HepG2 (cell line): Measurements from ENCODE around the gene JAK1. TPM values are rescaled to one million over a fixed set of nuclear protein-coding genes. Genes with fewer than 3 reads are reported as not detected.

Experiments
- ATAC-seq: fragments of 200-7000 bp; cut with Tn5 transposase; 3 replicates; pipeline ENCODE4 v1.9.1; 2020; ENCODE audit warnings: mild to moderate bottlenecking, moderate library complexity
- BruUV-seq: library from RNA; stranded (reverse); fragments of 400-500 nt; replicated peaks from 2 replicates; lab custom pipeline; 2021; lab: Mats Ljungman, UMichigan
- CTCF ChIA-PET: fragments of 300-600 bp; formaldehyde crosslinking; extraction: SDS; loops from one replicate; lab custom pipeline; 2021; ENCODE audit warnings: low total read pairs, inconsistent platforms, low intra/inter-chr PET ratio; lab: Yijun Ruan, JAX
- POLR2A ChIA-PET: fragments of 350-600 bp; sonication (Branson Sonifier 250); formaldehyde crosslinking; loops from one replicate; lab custom pipeline; 2020; ENCODE audit warnings: antibody characterized with exemption, inconsistent platforms; lab: Yijun Ruan, JAX
- DNase-seq: peaks from one replicate; pipeline ENCODE4 v3.0.0-alpha.2; 2015; ENCODE audit warnings: low spot score
- FAIRE-seq: peaks from 3 replicates; lab custom pipeline; 2011; peaks lifted over from hg19 to GRCh38; lab: Jason Lieb, UNC
- H2AFZ ChIP-seq: one replicate; pipeline ENCODE4 v1.6.1; 2011; ENCODE audit warnings: low read length, inconsistent platforms
- H3K27ac ChIP-seq: fragments of 300-600 bp; 3 replicates; pipeline ENCODE4 v1.8.0; 2011; ENCODE audit warnings: mixed run types, mild to moderate bottlenecking, mixed read lengths, low read length, inconsistent platforms; ENCODE audit not compliant: insufficient read depth; ENCODE audit errors: extremely low read length
- H3K27me3 ChIP-seq, 2 experiments: fragments of 200-600 bp in 1 of 2; 2 replicates in 1 of 2; 3 replicates in 1 of 2; pipeline versions ENCODE4 v1.6.0 to v1.8.0; 2011; ENCODE audit warnings: low read length in 2 of 2, mild to moderate bottlenecking in 2 of 2, moderate library complexity in 2 of 2, inconsistent platforms in 1 of 2; ENCODE audit not compliant: insufficient read depth in 2 of 2, control insufficient read depth in 1 of 2
- H3K36me3 ChIP-seq, 2 experiments: fragments of 200-600 bp in 1 of 2; replicated peaks in 1 of 2; 2 replicates in 1 of 2; 3 replicates in 1 of 2; pipeline versions ENCODE4 v1.5.1 to v1.8.0; 2011; ENCODE audit warnings: low read length in 2 of 2, inconsistent platforms in 1 of 2; ENCODE audit not compliant: insufficient read depth in 2 of 2, control insufficient read depth in 1 of 2
- H3K4me1 ChIP-seq: 2 replicates; pipeline ENCODE4 v1.5.1; 2012; ENCODE audit warnings: low read length, inconsistent platforms; ENCODE audit not compliant: insufficient read depth
- H3K4me2 ChIP-seq: 2 replicates; pipeline ENCODE4 v1.6.0; 2011; ENCODE audit warnings: low read depth, low read length, inconsistent platforms
- H3K4me3 ChIP-seq, 3 experiments: fragments of 200-600 bp in 1 of 3; sonication (generic), shearing (Covaris generic) in 1 of 3; replicated peaks in 1 of 3; 2 replicates each; pipeline ENCODE4 v1.5.1; 2011 to 2016; ENCODE audit warnings: low read length in 3 of 3, inconsistent platforms in 2 of 3, low read depth in 2 of 3, mild to moderate bottlenecking in 2 of 3, control low read depth in 1 of 3, mixed read lengths in 1 of 3; ENCODE audit not compliant: insufficient read depth in 1 of 3
- H3K79me2 ChIP-seq: one replicate; pipeline ENCODE4 v1.6.1; 2011; ENCODE audit warnings: low read length, inconsistent platforms; ENCODE audit not compliant: insufficient read depth
- H3K9ac ChIP-seq: 2 replicates; pipeline ENCODE4 v1.6.0; 2011; ENCODE audit warnings: mild to moderate bottlenecking, low read depth, low read length, inconsistent platforms; ENCODE audit not compliant: insufficient read depth
- H3K9me3 ChIP-seq: 2 replicates; pipeline ENCODE4 v1.5.1; 2012; ENCODE audit warnings: mild to moderate bottlenecking, low read length
- H4K20me1 ChIP-seq: 2 replicates; pipeline ENCODE4 v1.6.0; 2011; ENCODE audit warnings: inconsistent platforms, mild to moderate bottlenecking, low read length, moderate library complexity; ENCODE audit not compliant: insufficient read depth
- HNRNPUL1 ChIP-seq: fragments of 200-400 bp; formaldehyde crosslinking; IDR thresholded peaks from 2 replicates; pipeline ENCODE4 v1.6.1; 2017; ENCODE audit warnings: low read depth, mild to moderate bottlenecking, low read length, moderate library complexity
- MAFF ChIP-seq: IDR thresholded peaks from 2 replicates; pipeline ENCODE4 v1.6.1; 2011; ENCODE audit warnings: low read depth, low read length, improper control_type of control experiment
- PHF20 ChIP-seq: sonication (generic); formaldehyde crosslinking; IDR thresholded peaks from 2 replicates; pipeline ENCODE4 v1.5.0; 2020; ENCODE audit warnings: mild to moderate bottlenecking, missing genetic modification reagents
- WGBS: methylation state at CpG from one replicate; pipeline ENCODE4 v1.1.6; 2017; ENCODE audit warnings: low lambda C conversion rate; 5-methylcytosine and 5-hydroxymethylcytosine counted together
- in situ Hi-C: cut with HindIII; loops from 2 replicates; pipeline ENCODE4 v1.10.0; 2017; ENCODE audit warnings: low pct_unique_long_range_greater_than_20kb; ENCODE audit not compliant: extremely low pct_ligation_motif_present
- intact Hi-C: fragments of 100-400 bp; cut with micrococcal nuclease; formaldehyde crosslinking; loops from one replicate; pipeline ENCODE4 v1.10.0; 2022; ENCODE audit not compliant: unreplicated experiment
- polyA plus RNA-seq, 8 experiments: library from polyadenylated mRNA; depleted of rRNA in 3 of 8; stranded (reverse) in 7 of 8; unstranded in 1 of 8; fragments of >200 nt; fragmentation: Illumina TruSeq in 4 of 8; extraction: Trizol in 4 of 8; gene quantifications; 2 replicates each; pipeline versions ENCODE4 v1.2.1 to v1.2.3, GENCODE V29; 2011 to 2016; ENCODE audit warnings: low read depth in 4 of 8, missing spikeins in 1 of 8, mixed read lengths in 1 of 8; ENCODE audit not compliant: insufficient read depth in 1 of 8
- total RNA-seq, 5 experiments: library from RNA; depleted of rRNA; stranded (reverse); fragments of >200 nt; fragmentation: Illumina TruSeq; extraction: Trizol; gene quantifications; 2 replicates each; pipeline ENCODE4 v1.2.3, GENCODE V29; 2016; ENCODE audit warnings: low read depth in 1 of 5
- TF ChIP-seq, protein P1 (sequence below): sonication (generic); formaldehyde crosslinking; IDR thresholded peaks from 2 replicates; pipeline ENCODE4 v1.4.0; 2020; ENCODE audit warnings: mild to moderate bottlenecking, missing genetic modification reagents
- TF ChIP-seq, protein P2 (sequence below): sonication (generic); formaldehyde crosslinking; IDR thresholded peaks from 2 replicates; pipeline ENCODE4 v1.8.0; 2022; ENCODE audit warnings: mild to moderate bottlenecking, missing genetic modification reagents, moderate library complexity

Gene JAK1
- total and polyA plus RNA-seq, 2 of the 13 experiments (the other 11 are each of a cell fraction or from before 2014, with no cell fraction given) = 23.9 to 42.4 TPM

DNA sequence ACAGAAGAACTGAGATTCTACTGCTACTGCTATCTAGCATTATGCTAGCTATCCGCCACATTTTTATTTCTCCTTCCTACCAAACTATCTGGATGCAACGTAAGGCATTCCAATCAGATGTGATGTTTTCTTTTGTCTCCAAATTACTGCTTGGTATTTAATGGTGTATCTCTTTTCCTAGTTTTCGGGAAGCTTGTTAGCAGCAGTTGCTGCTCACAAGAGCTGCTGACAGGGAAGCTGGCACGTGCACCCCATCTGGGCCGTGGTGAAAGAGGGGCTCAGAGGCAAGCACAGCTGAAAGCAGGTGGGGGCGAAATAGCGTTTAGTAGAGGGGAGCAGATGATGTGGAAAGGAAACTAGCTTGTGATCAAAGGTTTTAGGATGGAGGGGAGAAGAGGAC lies 57.3 kb downstream of the JAK1 start:
- BruUV-seq = no TSS peak
- ATAC-seq (no peak), FAIRE-seq (no peak), DNase-seq (no peak)
- POLR2A ChIA-PET = no interaction called here
- Histone ChIP-seq H3K36me3 (no peaks in the 10 kb centered on the region), H3K9ac (no peak overlapping the region), H3K27ac (peak overlapping the region; percentile 79), H3K9me3 (no peaks in the 10 kb centered on the region), H3K4me3 (no peak overlapping the region), H3K27me3 (no peaks in the 10 kb centered on the region), H3K4me2 (no peak overlapping the region), H2AFZ (no peak overlapping the region), H4K20me1 (no peaks in the 10 kb centered on the region), H3K4me1 (peaks cover 93% of the 10 kb centered on the region), H3K79me2 (peaks cover 76% of the 10 kb centered on the region)
- intact Hi-C loops (no loop called here), in situ Hi-C loops (no loop called here)
- CTCF ChIA-PET = no interaction called here
- WGBS = 95% methylated on average over 7 of the region's 7 CpGs
- TF ChIP-seq MAFF = no peak
- TF ChIP-seq, protein P1, sequence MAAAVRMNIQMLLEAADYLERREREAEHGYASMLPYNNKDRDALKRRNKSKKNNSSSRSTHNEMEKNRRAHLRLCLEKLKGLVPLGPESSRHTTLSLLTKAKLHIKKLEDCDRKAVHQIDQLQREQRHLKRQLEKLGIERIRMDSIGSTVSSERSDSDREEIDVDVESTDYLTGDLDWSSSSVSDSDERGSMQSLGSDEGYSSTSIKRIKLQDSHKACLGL (CRISPR knock-in tag) = no peak

DNA sequence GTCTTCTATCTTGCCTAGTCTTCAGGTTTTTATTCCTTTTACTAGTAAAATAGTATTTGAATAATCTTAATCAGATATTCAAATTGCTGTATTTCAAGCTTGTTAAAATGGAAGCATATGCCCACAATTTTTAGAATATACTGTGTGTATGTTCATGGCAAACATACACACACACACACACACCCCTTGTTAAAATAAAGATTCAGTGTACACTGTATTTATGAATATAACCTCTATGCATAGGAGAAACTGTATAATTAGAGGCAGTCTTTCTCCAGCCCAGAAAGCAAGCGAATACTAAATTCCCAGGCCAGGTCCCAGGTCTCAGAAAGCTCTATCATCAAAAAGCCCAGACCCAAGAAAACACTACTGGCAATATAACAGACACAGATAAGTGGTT lies 57.8 kb downstream of the JAK1 start:
- TF ChIP-seq, protein P2, sequence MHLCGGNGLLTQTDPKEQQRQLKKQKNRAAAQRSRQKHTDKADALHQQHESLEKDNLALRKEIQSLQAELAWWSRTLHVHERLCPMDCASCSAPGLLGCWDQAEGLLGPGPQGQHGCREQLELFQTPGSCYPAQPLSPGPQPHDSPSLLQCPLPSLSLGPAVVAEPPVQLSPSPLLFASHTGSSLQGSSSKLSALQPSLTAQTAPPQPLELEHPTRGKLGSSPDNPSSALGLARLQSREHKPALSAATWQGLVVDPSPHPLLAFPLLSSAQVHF (CRISPR knock-in tag) = no peak
- TF ChIP-seq HNRNPUL1 (no peak), PHF20 (CRISPR knock-in tag) (no peak)
- 96% methylated on average over 1 of the region's 1 CpG for WGBS
- Histone ChIP-seq H3K9me3 (no peaks in the 10 kb centered on the region), H3K27me3 (no peaks in the 10 kb centered on the region), H3K4me1 (peaks cover 89% of the 10 kb centered on the region), H3K4me3 (no peak overlapping the region), H3K27ac (no peak overlapping the region), H4K20me1 (no peaks in the 10 kb centered on the region), H3K4me2 (no peak overlapping the region), H3K79me2 (peaks cover 75% of the 10 kb centered on the region), H3K9ac (no peak overlapping the region), H3K36me3 (no peaks in the 10 kb centered on the region), H2AFZ (no peak overlapping the region)
- in situ Hi-C loops = no loop called here
- BruUV-seq = no TSS peak
- ChIA-PET CTCF (no interaction called here), POLR2A (interaction anchor here (0.8 kb wide), 1 partner anchor 10 kb away, joined by 3 read pairs; no protein-coding TSS in a partner anchor)
- ATAC-seq (no peak), DNase-seq (no peak), FAIRE-seq (no peak)
- intact Hi-C loops = no loop called here
